DOHH2 (cell line): ENCODE data around the gene STAM2.
"Not testable (repeated sequence)": the region's sequence is repeated elsewhere in the genome, so short reads cannot be mapped to it uniquely, and the experiment has no call there.

Experiments
- H3F3A ChIP-seq: fragments of 200-600 bp; sonication (generic), shearing (Covaris generic); 2 replicates; pipeline ENCODE4 v1.6.0; 2016; ENCODE audit warnings: antibody characterized with exemption, mild to moderate bottlenecking; ENCODE audit not compliant: control insufficient read depth, insufficient read depth
- H3K27ac ChIP-seq: fragments of 200-600 bp; sonication (generic); 2 replicates; pipeline ENCODE4 v1.5.1; 2014; ENCODE audit warnings: low read depth, mild to moderate bottlenecking, low read length, moderate library complexity
- H3K27me3 ChIP-seq: fragments of 200-600 bp; sonication (generic); 2 replicates; pipeline ENCODE4 v1.6.1; 2014; ENCODE audit warnings: mild to moderate bottlenecking, low read length, mixed read lengths; ENCODE audit not compliant: control insufficient read depth
- H3K36me3 ChIP-seq: fragments of 200-600 bp; sonication (generic); 2 replicates; pipeline ENCODE4 v1.6.1; 2014; ENCODE audit warnings: mild to moderate bottlenecking, low read length, moderate library complexity, mixed read lengths; ENCODE audit not compliant: control insufficient read depth
- H3K4me1 ChIP-seq: fragments of 200-600 bp; sonication (generic); 2 replicates; pipeline ENCODE4 v1.6.1; 2014; ENCODE audit warnings: mild to moderate bottlenecking, low read length, mixed read lengths; ENCODE audit not compliant: control insufficient read depth
- H3K4me2 ChIP-seq: fragments of 200-600 bp; sonication (generic); 2 replicates; pipeline ENCODE4 v1.6.0; 2014; ENCODE audit warnings: mild to moderate bottlenecking, low read length, moderate library complexity
- H3K4me3 ChIP-seq: fragments of 200-600 bp; sonication (generic); 2 replicates; pipeline ENCODE4 v1.5.1; 2014; ENCODE audit warnings: mild to moderate bottlenecking, low read length, mixed read lengths
- H3K79me2 ChIP-seq: fragments of 200-600 bp; sonication (generic); 2 replicates; pipeline ENCODE4 v1.6.1; 2014; ENCODE audit warnings: mild to moderate bottlenecking, low read length, mixed read lengths; ENCODE audit not compliant: control insufficient read depth
- H3K9me2 ChIP-seq: fragments of 200-600 bp; sonication (generic); replicated peaks from 2 replicates; pipeline ENCODE4 v1.6.1; 2014; ENCODE audit warnings: mild to moderate bottlenecking, low read length, mixed read lengths; ENCODE audit not compliant: control insufficient read depth
- H3K9me3 ChIP-seq: fragments of 200-600 bp; sonication (generic); 2 replicates; pipeline ENCODE4 v1.6.1; 2014; ENCODE audit warnings: antibody characterized with exemption, low read length, mixed read lengths; ENCODE audit not compliant: control insufficient read depth, insufficient read depth
- H4K20me1 ChIP-seq: fragments of 200-600 bp; sonication (generic); 2 replicates; pipeline ENCODE4 v1.6.0; 2014; ENCODE audit warnings: low read depth, mild to moderate bottlenecking, antibody characterized with exemption, low read length, moderate library complexity; ENCODE audit not compliant: control insufficient read depth, insufficient read depth
- EZH2phosphoT487 ChIP-seq: fragments of 200-600 bp; sonication (generic); IDR thresholded peaks from 2 replicates; pipeline ENCODE4 v1.6.1; 2017; ENCODE audit warnings: borderline replicate concordance, mild to moderate bottlenecking, antibody characterized with exemption, low read length, moderate library complexity, mixed read lengths
- TF ChIP-seq, protein P1 (sequence below): fragments of 200-600 bp; sonication (generic); IDR thresholded peaks from one replicate; pipeline ENCODE4 v1.5.1; 2014; ENCODE audit warnings: antibody characterized with exemption, mild to moderate bottlenecking, low read depth, low read length; ENCODE audit not compliant: poor library complexity, severe bottlenecking

STAM2 gene

DNA sequence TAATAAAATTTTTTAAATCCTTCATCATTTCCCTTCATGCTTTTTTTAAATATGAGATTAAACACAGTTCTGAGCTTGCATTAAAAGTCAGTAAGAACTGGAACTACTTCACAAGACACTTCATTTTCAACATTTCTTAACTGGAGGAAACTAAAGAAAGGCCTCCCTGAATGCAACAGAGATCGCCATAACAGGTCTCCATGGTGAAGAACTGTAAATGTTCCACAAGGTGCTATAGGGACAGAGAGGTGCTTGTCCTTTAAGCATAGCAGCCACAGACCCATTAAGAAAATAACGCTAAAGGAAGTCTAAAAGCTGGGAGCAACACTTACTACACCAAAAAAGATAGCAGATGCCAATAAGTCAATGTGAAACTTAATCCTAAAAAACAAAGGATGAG, 8.5 kb downstream of the STAM2 start:
- no peaks in the 10 kb centered on the region for H3K9me3 ChIP-seq
- no peaks in the 10 kb centered on the region for H3K36me3 ChIP-seq
- H3K4me3 ChIP-seq: no peak overlapping the region
- no peaks in the 10 kb centered on the region for H3K9me2 ChIP-seq
- H3K27me3 ChIP-seq: no peaks in the 10 kb centered on the region
- H3F3A ChIP-seq: no peaks in the 10 kb centered on the region
- H3K27ac ChIP-seq: no peak overlapping the region
- peaks cover 12% of the 10 kb centered on the region for H3K4me1 ChIP-seq
- TF ChIP-seq EZH2phosphoT487: no peak
- TF ChIP-seq, protein P1, sequence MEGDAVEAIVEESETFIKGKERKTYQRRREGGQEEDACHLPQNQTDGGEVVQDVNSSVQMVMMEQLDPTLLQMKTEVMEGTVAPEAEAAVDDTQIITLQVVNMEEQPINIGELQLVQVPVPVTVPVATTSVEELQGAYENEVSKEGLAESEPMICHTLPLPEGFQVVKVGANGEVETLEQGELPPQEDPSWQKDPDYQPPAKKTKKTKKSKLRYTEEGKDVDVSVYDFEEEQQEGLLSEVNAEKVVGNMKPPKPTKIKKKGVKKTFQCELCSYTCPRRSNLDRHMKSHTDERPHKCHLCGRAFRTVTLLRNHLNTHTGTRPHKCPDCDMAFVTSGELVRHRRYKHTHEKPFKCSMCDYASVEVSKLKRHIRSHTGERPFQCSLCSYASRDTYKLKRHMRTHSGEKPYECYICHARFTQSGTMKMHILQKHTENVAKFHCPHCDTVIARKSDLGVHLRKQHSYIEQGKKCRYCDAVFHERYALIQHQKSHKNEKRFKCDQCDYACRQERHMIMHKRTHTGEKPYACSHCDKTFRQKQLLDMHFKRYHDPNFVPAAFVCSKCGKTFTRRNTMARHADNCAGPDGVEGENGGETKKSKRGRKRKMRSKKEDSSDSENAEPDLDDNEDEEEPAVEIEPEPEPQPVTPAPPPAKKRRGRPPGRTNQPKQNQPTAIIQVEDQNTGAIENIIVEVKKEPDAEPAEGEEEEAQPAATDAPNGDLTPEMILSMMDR: no peak
- H4K20me1 ChIP-seq: no peaks in the 10 kb centered on the region
- H3K4me2 ChIP-seq: no peak overlapping the region
- peaks cover 92% of the 10 kb centered on the region for H3K79me2 ChIP-seq

DNA sequence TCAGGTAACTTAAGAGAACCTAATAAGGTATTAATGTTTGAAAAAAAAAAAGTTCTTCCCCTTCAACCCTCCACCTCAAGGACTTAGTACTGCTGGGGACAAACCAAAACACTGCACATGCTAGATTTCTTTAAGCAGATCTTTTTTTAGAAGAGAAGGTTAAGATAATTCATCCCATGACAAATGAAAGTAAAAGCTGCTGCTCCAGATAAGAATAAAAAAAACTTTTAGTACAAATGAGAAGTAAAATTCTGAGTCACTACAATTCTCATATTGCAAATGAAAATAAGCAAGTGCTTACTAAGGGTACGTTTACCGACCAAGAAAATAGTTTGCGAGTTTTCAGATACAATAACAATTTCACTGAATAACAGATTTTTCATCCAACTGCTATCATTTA, 8.9 kb downstream of the STAM2 start:
- H3K36me3 ChIP-seq: no peaks in the 10 kb centered on the region
- no peaks in the 10 kb centered on the region for H3K27me3 ChIP-seq
- no peak overlapping the region for H3K4me3 ChIP-seq
- no peak overlapping the region for H3K4me2 ChIP-seq
- no peaks in the 10 kb centered on the region for H3F3A ChIP-seq
- peaks cover 92% of the 10 kb centered on the region for H3K79me2 ChIP-seq
- H3K27ac ChIP-seq: no peak overlapping the region
- no peaks in the 10 kb centered on the region for H4K20me1 ChIP-seq
- no peaks in the 10 kb centered on the region for H3K9me2 ChIP-seq
- TF ChIP-seq, protein P1: no peak
- no peak for TF ChIP-seq EZH2phosphoT487
- peaks cover 9% of the 10 kb centered on the region for H3K4me1 ChIP-seq
- no peaks in the 10 kb centered on the region for H3K9me3 ChIP-seq

DNA sequence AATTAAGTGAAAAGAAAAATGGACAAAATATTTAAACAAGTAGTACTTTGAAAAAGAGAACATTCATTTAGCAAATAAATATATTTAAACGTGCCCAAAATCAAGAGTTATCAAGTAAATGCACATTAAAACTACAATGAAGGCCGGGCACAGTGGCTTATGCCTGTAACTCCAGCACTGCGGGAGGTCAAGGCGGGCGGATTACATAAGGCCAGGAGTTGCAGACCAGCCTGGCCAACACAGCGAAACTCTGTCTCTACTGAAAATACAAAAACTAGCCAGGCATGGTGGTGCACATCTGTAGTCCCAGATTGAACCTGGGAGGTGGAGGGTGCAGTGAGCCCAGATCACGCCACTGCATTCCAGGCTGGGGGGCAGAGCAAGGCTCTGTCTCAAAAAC, 9.8 kb downstream of the STAM2 start:
- no peak for TF ChIP-seq EZH2phosphoT487
- TF ChIP-seq, protein P1: no peak
- Histone ChIP-seq H3K9me3 (no peaks in the 10 kb centered on the region), H3K79me2 (peaks cover 88% of the 10 kb centered on the region), H4K20me1 (no peaks in the 10 kb centered on the region), H3K27me3 (no peaks in the 10 kb centered on the region), H3K4me2 (no peak overlapping the region), H3K4me1 (peaks cover 7% of the 10 kb centered on the region), H3K4me3 (no peak overlapping the region), H3K27ac (no peak overlapping the region), H3K9me2 (no peaks in the 10 kb centered on the region), H3F3A (no peaks in the 10 kb centered on the region), H3K36me3 (no peaks in the 10 kb centered on the region)

DNA sequence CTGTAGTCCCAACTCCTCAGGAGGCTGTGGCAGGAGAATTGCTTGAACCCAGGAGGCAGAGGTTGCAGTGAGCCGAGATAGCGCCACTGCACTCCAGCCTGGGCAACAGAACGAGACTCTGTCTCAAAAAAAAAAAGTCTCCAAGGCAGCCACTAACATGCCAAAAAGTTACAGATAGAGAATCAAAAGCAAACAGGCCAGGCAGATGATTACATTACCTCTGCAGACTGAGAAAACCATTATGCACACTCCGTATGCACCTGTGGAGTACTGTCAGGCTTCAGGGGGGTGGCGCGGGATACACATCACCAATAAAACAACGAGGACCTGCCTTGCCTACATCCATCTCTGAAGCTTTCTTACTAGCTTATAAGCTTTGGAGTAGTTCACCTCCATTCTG, 10.3 kb downstream of the STAM2 start:
- Histone ChIP-seq H3K4me2 (no peak overlapping the region), H4K20me1 (no peaks in the 10 kb centered on the region), H3K27me3 (no peaks in the 10 kb centered on the region), H3K9me2 (no peaks in the 10 kb centered on the region), H3K79me2 (peaks cover 83% of the 10 kb centered on the region), H3K9me3 (no peaks in the 10 kb centered on the region), H3K27ac (no peak overlapping the region), H3K4me3 (no peak overlapping the region), H3K36me3 (no peaks in the 10 kb centered on the region), H3K4me1 (peaks cover 7% of the 10 kb centered on the region), H3F3A (no peaks in the 10 kb centered on the region)
- TF ChIP-seq EZH2phosphoT487: no peak
- TF ChIP-seq, protein P1: no peak

DNA sequence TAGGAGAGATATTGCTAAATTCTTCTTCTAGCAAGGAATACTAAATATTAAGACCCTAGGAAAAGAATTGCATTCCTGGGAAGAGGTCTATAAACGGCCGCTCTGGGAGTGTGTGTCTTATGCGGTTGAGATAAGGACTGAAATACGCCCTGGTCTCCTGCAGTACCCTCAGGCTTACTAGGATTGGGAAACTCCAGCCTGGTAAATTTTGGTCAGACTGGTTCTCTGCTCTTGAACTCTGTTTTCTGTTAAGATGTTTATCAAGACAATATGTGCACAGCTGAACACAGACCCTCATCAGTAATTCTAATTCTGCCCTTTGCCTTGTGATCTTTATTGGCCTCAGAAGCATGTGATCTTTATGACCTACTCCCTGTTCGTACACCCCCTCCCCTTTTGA, 11.9 kb downstream of the STAM2 start:
- H3K4me2 ChIP-seq, H3K36me3 ChIP-seq, H3K27me3 ChIP-seq, H3K27ac ChIP-seq, H3K9me3 ChIP-seq, H3F3A ChIP-seq, H3K4me3 ChIP-seq, H3K9me2 ChIP-seq, H4K20me1 ChIP-seq: not testable (repeated sequence)
- H3K4me1 ChIP-seq: peaks cover 16% of the 10 kb centered on the region
- peaks cover 68% of the 10 kb centered on the region for H3K79me2 ChIP-seq
